BJ (cell line): ENCODE measurements around the gene APBB2. TPM values are rescaled to one million over a fixed set of nuclear protein-coding genes. Genes with fewer than 3 reads are reported as not detected.

Experiments used
- CTCF ChIA-PET: fragments of 350-600 bp; formaldehyde crosslinking; extraction: SDS; loops from one replicate; lab custom pipeline; 2021; ENCODE audit warnings: antibody characterized with exemption, inconsistent platforms; lab: Yijun Ruan, JAX
- POLR2A ChIA-PET: fragments of 300-600 bp; sonication (Branson Sonifier 250); formaldehyde crosslinking; extraction: SDS; loops from one replicate; lab custom pipeline; 2021; ENCODE audit warnings: antibody characterized with exemption; lab: Charles Lee
- DNase-seq: peaks from one replicate; pipeline ENCODE4 v3.0.0-alpha.2; 2011; ENCODE audit warnings: low read depth
- H3K27me3 ChIP-seq: 2 replicates; pipeline ENCODE4 v1.6.0; 2011; ENCODE audit warnings: low read length; ENCODE audit not compliant: control insufficient read depth, insufficient read depth
- H3K36me3 ChIP-seq: 2 replicates; pipeline ENCODE4 v1.5.1; 2011; ENCODE audit warnings: low read length; ENCODE audit not compliant: control insufficient read depth, insufficient read depth
- H3K4me3 ChIP-seq: 2 replicates; pipeline ENCODE4 v1.5.1; 2011; ENCODE audit warnings: low read depth, mild to moderate bottlenecking, control low read depth, low read length
- CTCF ChIP-seq: IDR thresholded peaks from 2 replicates; pipeline ENCODE4 v1.5.1; 2011; ENCODE audit warnings: low read depth, mild to moderate bottlenecking, control low read depth, inconsistent platforms, low read length, moderate library complexity; ENCODE audit not compliant: insufficient read depth
- polyA plus RNA-seq: library from polyadenylated mRNA; depleted of rRNA; stranded (reverse); fragments of >200 nt; gene quantifications from 2 replicates; pipeline ENCODE4 v1.2.3, GENCODE V29; 2011

APBB2 gene
- polyA plus RNA-seq, 1 experiment = 50.3 TPM

GRCh38 chr4:41172786-41173185, 41.6 kb downstream of the APBB2 start:
- Histone ChIP-seq H3K27me3 (no peaks in the 10 kb centered on the region), H3K4me3 (no peak overlapping the region), H3K36me3 (no peaks in the 10 kb centered on the region)
- ChIA-PET CTCF (interaction anchor here (0.6 to 1.2 kb wide), 3 partner anchors 11 to 15 kb away, joined by 3 to 4 read pairs (median 3); no protein-coding TSS in a partner anchor), POLR2A (interaction anchor here (0.6 kb wide), 2 partner anchors 21 to 26 kb away, joined by 3 to 4 read pairs; no protein-coding TSS in a partner anchor)
- TF ChIP-seq CTCF = no peak
- DNase-seq = no peak

- Histone ChIP-seq H3K27me3 (no peaks in the 10 kb centered on the region), H3K4me3 (no peak overlapping the region), H3K36me3 (no peaks in the 10 kb centered on the region)
- POLR2A ChIA-PET = no interaction called here
- TF ChIP-seq CTCF = no peak
- CTCF ChIA-PET = no interaction called here
- DNase-seq = no peak
Measured at GRCh38 chr4:41169256-41169800, 45.0 kb downstream of the APBB2 start.

- Histone ChIP-seq H3K36me3 (no peaks in the 10 kb centered on the region), H3K4me3 (no peak overlapping the region), H3K27me3 (no peaks in the 10 kb centered on the region)
- ChIA-PET CTCF (interaction anchor here (0.7 to 1.1 kb wide), 2 partner anchors 9 to 269 kb away, joined by 3 to 4 read pairs; no protein-coding TSS in a partner anchor), POLR2A (no interaction called here)
- DNase-seq = no peak
- TF ChIP-seq CTCF = no peak
Measured at GRCh38 chr4:41167191-41167590, 47.2 kb downstream of the APBB2 start.

GRCh38 chr4:41164405-41164804, 49.9 kb downstream of the APBB2 start:
- POLR2A ChIA-PET = interaction anchor here (0.6 kb wide), 1 partner anchor 462 kb away, joined by 3 read pairs; no protein-coding TSS in a partner anchor
- Histone ChIP-seq H3K4me3 (no peak overlapping the region), H3K36me3 (no peaks in the 10 kb centered on the region), H3K27me3 (no peaks in the 10 kb centered on the region)
- CTCF ChIA-PET = no interaction called here
- no peak for DNase-seq
- TF ChIP-seq CTCF = no peak

GRCh38 chr4:41161355-41161754, 53.0 kb downstream of the APBB2 start:
- no peak overlapping the region for H3K4me3 ChIP-seq
- TF ChIP-seq CTCF = no peak
- ChIA-PET CTCF (interaction anchor here (1.0 to 1.8 kb wide), 4 partner anchors 11 to 231 kb away, joined by 3 to 4 read pairs (median 3); no protein-coding TSS in a partner anchor), POLR2A (no interaction called here)
- no peaks in the 10 kb centered on the region for H3K27me3 ChIP-seq
- H3K36me3 ChIP-seq = no peaks in the 10 kb centered on the region
- DNase-seq = no peak
